Upper lobe of left lung (tissue), 6 donors: ENCODE data around the gene BABAM2. TPM values are rescaled to one million over a fixed set of nuclear protein-coding genes. Genes with fewer than 3 reads are reported as not detected.
A peak's percentile ranks its signal among the peaks of the same experiment; 100 is the strongest.

Source experiments
- ATAC-seq, 2 donors: fragments of 200-7000 bp; cut with Tn5 transposase; one replicate each; pipeline ENCODE4 v1.9.1; 2022; ENCODE audit warnings: mild to moderate bottlenecking in 2 of 2, moderate library complexity in 2 of 2; ENCODE audit not compliant: low FRiP score in 2 of 2
- DNase-seq, 2 donors: peaks; one replicate each; pipeline ENCODE4 v3.0.0-alpha.2; 2019 to 2020
- H3K27ac ChIP-seq, 4 donors: fragments of 200-600 bp; sonication (generic); one replicate each; pipeline ENCODE4 v1.5.1; 2016 to 2019
- H3K27me3 ChIP-seq, 4 donors: fragments of 200-600 bp; sonication (generic); one replicate each; pipeline ENCODE4 v1.5.1; 2017 to 2019
- H3K36me3 ChIP-seq, 4 donors: fragments of 200-600 bp; sonication (generic); one replicate each; pipeline ENCODE4 v1.5.1; 2016 to 2019
- H3K4me1 ChIP-seq, 4 donors: fragments of 200-600 bp; sonication (generic); one replicate each; pipeline ENCODE4 v1.5.1; 2018 to 2019
- H3K4me3 ChIP-seq, 4 donors: fragments of 200-600 bp; sonication (generic); one replicate each; pipeline ENCODE4 v1.5.1; 2017 to 2019; ENCODE audit warnings: mild to moderate bottlenecking in 2 of 4, moderate library complexity in 1 of 4
- H3K9me3 ChIP-seq, 4 donors: fragments of 200-600 bp; sonication (generic); one replicate each; pipeline ENCODE4 v1.5.1; 2018 to 2019
- CTCF ChIP-seq, 6 experiments: fragments of 450-650 bp in 4 of 6; fragments of 200-600 bp in 2 of 6; sonication (generic) in 2 of 6; IDR thresholded peaks; one replicate each; pipeline ENCODE4 v1.5.1; 2016 to 2019; ENCODE audit warnings: antibody characterized with exemption in 6 of 6
- EP300 ChIP-seq, 4 donors: sonication (generic); formaldehyde crosslinking; IDR thresholded peaks; one replicate each; pipeline ENCODE4 v1.5.1; 2017; ENCODE audit warnings: antibody characterized with exemption in 4 of 4, control low read depth in 2 of 4
- POLR2A ChIP-seq, 4 donors: fragments of 450-650 bp; IDR thresholded peaks; one replicate each; pipeline ENCODE4 v1.5.1; 2016 to 2017; ENCODE audit warnings: antibody characterized with exemption in 4 of 4, mild to moderate bottlenecking in 2 of 4
- POLR2AphosphoS5 ChIP-seq, 2 donors: sonication (generic); formaldehyde crosslinking; IDR thresholded peaks; one replicate each; pipeline ENCODE4 v1.5.1; 2017; ENCODE audit warnings: antibody characterized with exemption in 2 of 2
- WGBS, 2 donors: methylation state at CpG; one replicate each; pipeline ENCODE4 v1.1.5; 2017 to 2018; 5-methylcytosine and 5-hydroxymethylcytosine counted together
- total RNA-seq, 6 donors: library from RNA; depleted of rRNA in 4 of 6; stranded (reverse); fragments of >200 nt in 4 of 6; gene quantifications; one replicate each; pipeline versions ENCODE4 v1.1.0 to v1.2.1, GENCODE V29; 2016 to 2021
- donor health status: DM: no; HTN: no; CAD: no; lungs with moderate emphysema.
- donor health status: DM: no; HTN: yes; CAD: no; lungs with severe emphysema.

The BABAM2 gene
- total RNA-seq, 6 donors from 2014 or later, result 23.0 to 44.0 (median 38.2) TPM

- H3K27ac ChIP-seq, result no peak overlapping the region
- no peak overlapping the region for H3K4me3 ChIP-seq
- H3K4me1 ChIP-seq, result peaks cover 16 to 41% (median 37%) of the 10 kb centered on the region in 4 donors
- no peak for ATAC-seq
- no peak for DNase-seq
- no peaks in the 10 kb centered on the region for H3K9me3 ChIP-seq
- TF ChIP-seq POLR2A (IDR thresholded peaks at IDR 0.05) (no peak), POLR2AphosphoS5 (IDR thresholded peaks at IDR 0.05) (no peak), EP300 (IDR thresholded peaks at IDR 0.05) (no peak), CTCF (IDR thresholded peaks at IDR 0.05) (no peak)
- WGBS, 2 donors, result 91 to 95% methylated on average over 2 of the region's 2 CpGs
- H3K27me3 ChIP-seq, result no peaks in the 10 kb centered on the region
- no peaks in the 10 kb centered on the region for H3K36me3 ChIP-seq
These were observed 71.5 kb downstream of the BABAM2 start for GRCh38 chr2:27962006-27962405.

GRCh38 chr2:27963472-27963871 lies 72.9 kb downstream of the BABAM2 start:
- no peak overlapping the region for H3K4me3 ChIP-seq
- H3K27ac ChIP-seq, result no peak overlapping the region
- H3K4me1 ChIP-seq, result peaks cover 19 to 38% (median 33%) of the 10 kb centered on the region in 4 donors
- no peaks in the 10 kb centered on the region for H3K27me3 ChIP-seq
- 93 to 97% methylated on average over 1 of the region's 1 CpG for WGBS, 2 donors
- TF ChIP-seq CTCF (IDR thresholded peaks at IDR 0.05), result no peak
- no peak for TF ChIP-seq EP300 (IDR thresholded peaks at IDR 0.05)
- TF ChIP-seq POLR2A (IDR thresholded peaks at IDR 0.05), result no peak
- TF ChIP-seq POLR2AphosphoS5 (IDR thresholded peaks at IDR 0.05), result no peak
- ATAC-seq, result no peak
- no peak for DNase-seq
- H3K36me3 ChIP-seq, result no peaks in the 10 kb centered on the region
- peaks cover 0 to 7% (median 6%) of the 10 kb centered on the region in 4 donors for H3K9me3 ChIP-seq

DNA sequence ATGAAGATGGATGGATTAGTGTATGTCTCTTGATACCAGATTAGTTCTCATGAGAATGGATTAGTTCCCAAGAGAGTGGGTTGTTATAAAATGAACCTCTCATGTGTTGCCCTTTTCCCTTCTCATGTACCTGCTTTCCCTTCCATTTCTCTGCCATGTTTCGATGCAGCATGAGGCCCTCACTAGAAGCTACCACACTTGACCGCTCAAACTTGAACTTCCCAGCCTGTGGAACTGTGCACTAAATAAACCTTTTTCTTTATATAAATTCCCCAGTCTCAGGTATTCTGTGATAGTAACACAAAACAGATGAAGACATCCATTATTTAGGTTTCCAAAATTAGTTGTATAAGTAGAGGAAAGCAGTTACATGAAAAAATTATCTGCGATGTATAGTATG lies 73.5 kb downstream of the BABAM2 start:
- TF ChIP-seq CTCF (IDR thresholded peaks at IDR 0.05) (no peak), POLR2AphosphoS5 (IDR thresholded peaks at IDR 0.05) (no peak), POLR2A (IDR thresholded peaks at IDR 0.05) (no peak), EP300 (IDR thresholded peaks at IDR 0.05) (no peak)
- WGBS, 2 donors, result 66 to 99% methylated on average over 3 of the region's 3 CpGs
- H3K27me3 ChIP-seq, result no peaks in the 10 kb centered on the region
- H3K27ac ChIP-seq, result no peak overlapping the region
- H3K4me3 ChIP-seq, result no peak overlapping the region
- ATAC-seq (no peak), DNase-seq (no peak)
- peaks cover 13 to 32% (median 27%) of the 10 kb centered on the region in 4 donors for H3K4me1 ChIP-seq
- H3K9me3 ChIP-seq, result peaks cover 0 to 10% (median 6%) of the 10 kb centered on the region in 4 donors
- no peaks in the 10 kb centered on the region for H3K36me3 ChIP-seq

DNA sequence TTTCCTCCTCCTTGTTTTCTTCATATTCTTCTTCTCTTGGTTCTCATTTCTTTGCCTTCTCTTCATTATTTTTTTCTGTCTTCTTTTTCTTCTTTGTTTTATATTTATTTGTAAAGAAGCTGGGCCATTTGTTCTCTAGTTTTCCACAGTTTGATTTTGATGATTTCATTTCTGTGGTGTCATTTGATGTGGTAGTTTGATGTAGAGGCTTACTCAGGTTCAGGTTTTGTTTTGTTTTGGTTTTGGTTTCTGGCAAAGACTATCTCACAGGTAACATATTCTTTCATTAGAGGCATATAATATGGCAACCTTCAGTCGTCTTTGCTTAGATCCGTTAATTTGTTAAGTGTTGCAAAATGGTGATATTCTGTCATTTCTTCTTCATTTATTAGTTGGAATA lies 75.3 kb downstream of the BABAM2 start:
- no peak for ATAC-seq
- no peak for TF ChIP-seq POLR2AphosphoS5 (IDR thresholded peaks at IDR 0.05)
- no peak for TF ChIP-seq CTCF (IDR thresholded peaks at IDR 0.05)
- TF ChIP-seq EP300 (IDR thresholded peaks at IDR 0.05), result no peak
- TF ChIP-seq POLR2A (IDR thresholded peaks at IDR 0.05), result no peak
- H3K4me1 ChIP-seq, result peaks cover 7 to 14% (median 9%) of the 10 kb centered on the region in 4 donors
- H3K9me3 ChIP-seq, result peaks cover 0 to 10% (median 6%) of the 10 kb centered on the region in 4 donors
- DNase-seq, result no peak
- 84 to 86% methylated on average over 2 of the region's 2 CpGs for WGBS, 2 donors
- no peak overlapping the region for H3K27ac ChIP-seq
- H3K27me3 ChIP-seq, result no peaks in the 10 kb centered on the region
- no peaks in the 10 kb centered on the region for H3K36me3 ChIP-seq
- no peak overlapping the region for H3K4me3 ChIP-seq

DNA sequence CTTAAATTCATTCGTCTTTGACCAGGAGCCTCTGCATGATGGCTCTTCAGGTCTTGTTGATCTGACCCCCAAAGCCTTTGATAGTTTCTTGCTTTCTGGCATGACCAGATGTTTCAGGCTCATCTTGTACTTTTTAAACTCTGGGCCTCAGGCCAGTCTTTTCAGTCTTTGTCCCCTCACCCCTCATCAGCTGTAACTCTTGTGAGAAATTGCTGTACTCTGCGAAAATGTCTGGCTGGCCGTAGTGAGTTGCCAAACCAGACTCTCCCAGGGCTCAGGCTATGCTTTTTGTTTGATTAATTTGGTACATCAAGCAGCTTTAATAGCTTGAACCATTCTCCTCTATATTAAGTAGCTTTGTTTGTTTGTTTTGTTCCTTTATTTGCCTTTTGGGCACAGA lies 75.9 kb downstream of the BABAM2 start:
- 63 to 82% methylated on average over 3 of the region's 3 CpGs for WGBS, 2 donors
- peak in 1 of 2 donors; percentile 79 for ATAC-seq
- Histone ChIP-seq H3K36me3 (no peaks in the 10 kb centered on the region), H3K9me3 (peaks cover 0 to 10% (median 6%) of the 10 kb centered on the region in 4 donors), H3K4me1 (peaks cover 5 to 13% (median 7%) of the 10 kb centered on the region in 4 donors), H3K4me3 (no peak overlapping the region), H3K27ac (no peak overlapping the region), H3K27me3 (no peaks in the 10 kb centered on the region)
- TF ChIP-seq EP300 (IDR thresholded peaks at IDR 0.05) (no peak), POLR2A (IDR thresholded peaks at IDR 0.05) (no peak), CTCF (IDR thresholded peaks at IDR 0.05) (no peak), POLR2AphosphoS5 (IDR thresholded peaks at IDR 0.05) (no peak)
- no peak for DNase-seq
